ENCODE results near the gene ATG14. TPM values are rescaled to one million over a fixed set of nuclear protein-coding genes. Genes with fewer than 3 reads are reported as not detected.

The ATG14 gene
- polyA plus RNA-seq, 3 donors = 1.8 to 6.8 (median 3.3) TPM

GRCh38 chr14:55356913-55357312 lies 54.7 kb downstream of the ATG14 start:
- peak overlapping the region in 2 of 7 donors; percentile 4 to 19 for H3K27ac Mint-ChIP-seq
- H4K20me1 ChIP-seq (ENCODE audit: insufficient read depth, low read length) = no peaks in the 10 kb centered on the region
- H3K4me3 Mint-ChIP-seq = no peak overlapping the region
- peaks cover 9 to 41% of the 10 kb centered on the region in 2 donors for H3K36me3 ChIP-seq (replicated peaks in 1 of 2; ENCODE audit: control insufficient read depth in 1 of 2, insufficient read depth in 2 of 2, low read length in 2 of 2)
- no peaks in the 10 kb centered on the region for H3K9me3 ChIP-seq (replicated peaks in 1 of 2; ENCODE audit: control insufficient read depth in 1 of 2, insufficient read depth in 1 of 2, low read length in 2 of 2)
- WGBS (ENCODE audit: insufficient coverage) = 25% methylated on average over 1 of the region's 2 CpGs
- intact Hi-C loops (cut with micrococcal nuclease) = loop anchor here in 1 of 2 donors (10.0 kb wide), 1 partner anchor 112 kb away; no protein-coding TSS in a partner anchor
- H3K4me3 ChIP-seq (replicated peaks in 1 of 3; ENCODE audit: low read depth in 2 of 3, low read length in 3 of 3) = no peak overlapping the region
- H3K9ac ChIP-seq (ENCODE audit: insufficient read depth, low read length, poor library complexity, severe bottlenecking) = no peak overlapping the region
- H3K27me3 Mint-ChIP-seq (ENCODE audit: low read depth in 3 of 3) = peaks cover 0 to 2% (median 0%) of the 10 kb centered on the region in 3 donors
- no peak for TF ChIP-seq CTCF (IDR thresholded peaks at IDR 0.05)
- no peak overlapping the region for H3K4me2 ChIP-seq (replicated peaks; ENCODE audit: extremely low read depth, low read length, poor library complexity, severe bottlenecking)
- H2AFZ ChIP-seq (ENCODE audit: insufficient read depth, low read depth, low read length, poor library complexity, severe bottlenecking) = no peak overlapping the region
- H3K36me3 Mint-ChIP-seq = peaks cover 9 to 26% of the 10 kb centered on the region in 2 donors
- no peaks in the 10 kb centered on the region for H3K4me1 Mint-ChIP-seq
- H3K79me2 ChIP-seq (ENCODE audit: insufficient read depth, low read length) = no peaks in the 10 kb centered on the region
- peaks cover 0 to 2% (median 0%) of the 10 kb centered on the region in 7 donors for H3K9me3 Mint-ChIP-seq
- no peaks in the 10 kb centered on the region for H3K4me1 ChIP-seq (ENCODE audit: control insufficient read depth in 1 of 2, insufficient read depth in 2 of 2, low read length in 2 of 2)
- no peaks in the 10 kb centered on the region for H3K27me3 ChIP-seq (ENCODE audit: control insufficient read depth in 2 of 2, insufficient read depth in 2 of 2, low read length in 2 of 2)
- H3K27ac ChIP-seq (ENCODE audit: low read depth in 1 of 2, low read length in 2 of 2) = peak overlapping the region in 1 of 2 donors; percentile 5
- no peak for DNase-seq

GRCh38 chr14:55355922-55356321 lies 55.7 kb downstream of the ATG14 start:
- Mint-ChIP-seq H3K27me3 (ENCODE audit: low read depth in 3 of 3) (peaks cover 0 to 2% (median 0%) of the 10 kb centered on the region in 3 donors), H3K36me3 (peaks cover 19 to 36% of the 10 kb centered on the region in 2 donors), H3K4me3 (no peak overlapping the region), H3K9me3 (peaks cover 0 to 2% (median 0%) of the 10 kb centered on the region in 7 donors), H3K4me1 (no peaks in the 10 kb centered on the region), H3K27ac (no peak overlapping the region)
- no peaks in the 10 kb centered on the region for H3K27me3 ChIP-seq (ENCODE audit: control insufficient read depth in 2 of 2, insufficient read depth in 2 of 2, low read length in 2 of 2)
- no peak overlapping the region for H3K4me2 ChIP-seq (replicated peaks; ENCODE audit: extremely low read depth, low read length, poor library complexity, severe bottlenecking)
- no peaks in the 10 kb centered on the region for H3K9me3 ChIP-seq (replicated peaks in 1 of 2; ENCODE audit: control insufficient read depth in 1 of 2, insufficient read depth in 1 of 2, low read length in 2 of 2)
- no peaks in the 10 kb centered on the region for H3K79me2 ChIP-seq (ENCODE audit: insufficient read depth, low read length)
- no peak for DNase-seq
- H3K9ac ChIP-seq (ENCODE audit: insufficient read depth, low read length, poor library complexity, severe bottlenecking) = no peak overlapping the region
- no peak overlapping the region for H2AFZ ChIP-seq (ENCODE audit: insufficient read depth, low read depth, low read length, poor library complexity, severe bottlenecking)
- WGBS (ENCODE audit: insufficient coverage) = 100% methylated on average over 3 of the region's 6 CpGs
- no peaks in the 10 kb centered on the region for H3K4me1 ChIP-seq (ENCODE audit: control insufficient read depth in 1 of 2, insufficient read depth in 2 of 2, low read length in 2 of 2)
- H3K27ac ChIP-seq (ENCODE audit: low read depth in 1 of 2, low read length in 2 of 2) = no peak overlapping the region
- intact Hi-C loops (cut with micrococcal nuclease) = loop anchor here in 1 of 2 donors (10.0 kb wide), 1 partner anchor 111 kb away; no protein-coding TSS in a partner anchor
- no peaks in the 10 kb centered on the region for H4K20me1 ChIP-seq (ENCODE audit: insufficient read depth, low read length)
- H3K4me3 ChIP-seq (replicated peaks in 1 of 3; ENCODE audit: low read depth in 2 of 3, low read length in 3 of 3) = no peak overlapping the region
- peaks cover 19 to 51% of the 10 kb centered on the region in 2 donors for H3K36me3 ChIP-seq (replicated peaks in 1 of 2; ENCODE audit: control insufficient read depth in 1 of 2, insufficient read depth in 2 of 2, low read length in 2 of 2)
- TF ChIP-seq CTCF (IDR thresholded peaks at IDR 0.05) = no peak

All from CD14-positive monocyte (primary cell).